OCI-M2 (cell line): Measurements from ENCODE around the gene HSD17B2.

Source experiments
- DNase-seq: peaks from one replicate; lab custom pipeline; 2025; ENCODE audit not compliant: unreplicated experiment; lab: John Stamatoyannopoulos, UW

HSD17B2 gene

GRCh38 chr16:82047374-82047773 is 12.3 kb downstream of the HSD17B2 start:
- no peak for DNase-seq

GRCh38 chr16:82047787-82048186 is 12.7 kb downstream of the HSD17B2 start:
- no peak for DNase-seq

- DNase-seq: no peak
These were observed 14.4 kb downstream of the HSD17B2 start for GRCh38 chr16:82049484-82049883.

GRCh38 chr16:82050506-82050905 is 15.5 kb downstream of the HSD17B2 start:
- no peak for DNase-seq

- no peak for DNase-seq
These were observed 15.9 kb downstream of the HSD17B2 start for GRCh38 chr16:82050909-82051357.

- no peak for DNase-seq
These were observed 16.6 kb downstream of the HSD17B2 start for GRCh38 chr16:82051656-82052055.

- no peak for DNase-seq
These were observed 20.1 kb downstream of the HSD17B2 start for GRCh38 chr16:82055117-82055516.

GRCh38 chr16:82055728-82056549 is 20.9 kb downstream of the HSD17B2 start:
- no peak for DNase-seq

- no peak for DNase-seq
These were observed 21.5 kb downstream of the HSD17B2 start for GRCh38 chr16:82056550-82056896.

GRCh38 chr16:82059161-82059982 is 24.3 kb downstream of the HSD17B2 start:
- DNase-seq: no peak

- DNase-seq: no peak
These were observed 24.9 kb downstream of the HSD17B2 start for GRCh38 chr16:82059983-82060421.

GRCh38 chr16:82061861-82062525 is 26.9 kb downstream of the HSD17B2 start:
- no peak for DNase-seq

GRCh38 chr16:82062645-82063058 is 27.6 kb downstream of the HSD17B2 start:
- DNase-seq: no peak

GRCh38 chr16:82063456-82064082 is 28.5 kb downstream of the HSD17B2 start:
- no peak for DNase-seq

- DNase-seq: no peak
These were observed 32.2 kb downstream of the HSD17B2 start for GRCh38 chr16:82067042-82067803.

- no peak for DNase-seq
These were observed 32.8 kb downstream of the HSD17B2 start for GRCh38 chr16:82067804-82068325.

- no peak for DNase-seq
These were observed 35.8 kb downstream of the HSD17B2 start for GRCh38 chr16:82070656-82071369.

- DNase-seq: no peak
These were observed 36.4 kb downstream of the HSD17B2 start for GRCh38 chr16:82071421-82071820.

- no peak for DNase-seq
These were observed 37.3 kb downstream of the HSD17B2 start for GRCh38 chr16:82072313-82072712.
